GM12878 (cell line): ENCODE data around the gene SHANK1. TPM values are rescaled to one million over a fixed set of nuclear protein-coding genes. Genes with fewer than 3 reads are reported as not detected.

Experiments used
- ATAC-seq: fragments of 200-7000 bp; cut with Tn5 transposase; 3 replicates; pipeline ENCODE4 v1.9.1; 2020; ENCODE audit warnings: mild to moderate bottlenecking, moderate library complexity
- BruUV-seq: library from RNA; stranded (reverse); fragments of 400-500 nt; replicated peaks from 2 replicates; lab custom pipeline; 2021; lab: Mats Ljungman, UMichigan
- CTCF ChIA-PET: fragments of 300-600 bp; sonication (Branson Sonifier 250); formaldehyde crosslinking; extraction: SDS; loops from one replicate; lab custom pipeline; 2021; ENCODE audit warnings: inconsistent platforms; lab: Yijun Ruan, JAX
- POLR2A ChIA-PET: fragments of 350-600 bp; formaldehyde crosslinking; extraction: SDS; loops from one replicate; lab custom pipeline; 2021; ENCODE audit warnings: inconsistent platforms; lab: Charles Lee
- RAD21 ChIA-PET: fragments of 300-600 bp; sonication (Branson Sonifier 250); formaldehyde crosslinking; loops from one replicate; lab custom pipeline; 2023; ENCODE audit warnings: antibody characterized with exemption; ENCODE audit not compliant: unreplicated experiment; lab: Charles Lee
- SMC1A ChIA-PET: fragments of 300-600 bp; sonication (Branson Sonifier 250); formaldehyde crosslinking; loops from one replicate; lab custom pipeline; 2023; ENCODE audit not compliant: unreplicated experiment, uncharacterized antibody; lab: Charles Lee
- DNase-seq: peaks from one replicate; pipeline ENCODE4 v3.0.0-alpha.2; 2011; ENCODE audit warnings: low read depth, low spot score
- FAIRE-seq: peaks from 3 replicates; lab custom pipeline; 2011; peaks lifted over from hg19 to GRCh38; lab: Jason Lieb, UNC
- H2AFZ ChIP-seq: 2 replicates; pipeline ENCODE4 v1.6.0; 2011; ENCODE audit warnings: low read depth, low read length, control low read depth; ENCODE audit not compliant: control insufficient read depth
- H3K27ac ChIP-seq: 2 replicates; pipeline ENCODE4 v1.5.1; 2011; ENCODE audit warnings: control low read depth; ENCODE audit not compliant: control insufficient read depth, insufficient read depth
- H3K27me3 ChIP-seq, 2 experiments: replicated peaks in 1 of 2; 2 replicates each; pipeline versions ENCODE4 v1.6.0 to v1.6.1; 2011; ENCODE audit warnings: low read length in 1 of 2; ENCODE audit not compliant: control insufficient read depth in 2 of 2, insufficient read depth in 2 of 2
- H3K36me3 ChIP-seq, 2 experiments: 2 replicates each; pipeline ENCODE4 v1.5.1; 2011; ENCODE audit warnings: low read length in 1 of 2; ENCODE audit not compliant: control insufficient read depth in 2 of 2, insufficient read depth in 2 of 2
- H3K4me1 ChIP-seq: 2 replicates; pipeline ENCODE4 v1.6.1; 2011; ENCODE audit warnings: mild to moderate bottlenecking, low read length, moderate library complexity, mixed read lengths; ENCODE audit not compliant: control insufficient read depth, insufficient read depth
- H3K4me2 ChIP-seq: 2 replicates; pipeline ENCODE4 v1.6.0; 2011; ENCODE audit warnings: control low read depth; ENCODE audit not compliant: control insufficient read depth, insufficient read depth
- H3K4me3 ChIP-seq: fragments of 200-600 bp; sonication (generic); 2 replicates; pipeline ENCODE4 v1.5.1; 2016
- H3K79me2 ChIP-seq: 2 replicates; pipeline ENCODE4 v1.6.0; 2011; ENCODE audit warnings: low read length; ENCODE audit not compliant: control insufficient read depth, insufficient read depth
- H3K9ac ChIP-seq: 2 replicates; pipeline ENCODE4 v1.8.0; 2011; ENCODE audit warnings: low read length, control low read depth, mixed read lengths; ENCODE audit not compliant: control insufficient read depth, insufficient read depth
- H3K9me3 ChIP-seq: replicated peaks from 3 replicates; pipeline ENCODE4 v1.5.1; 2011; ENCODE audit warnings: mild to moderate bottlenecking, low read length; ENCODE audit not compliant: control insufficient read depth, insufficient read depth
- H4K20me1 ChIP-seq: 2 replicates; pipeline ENCODE4 v1.6.0; 2011; ENCODE audit not compliant: control insufficient read depth, insufficient read depth
- IKZF2 ChIP-seq, 2 experiments: fragments of 450-650 bp; IDR thresholded peaks; 2 replicates each; pipeline ENCODE4 v1.6.1; 2017; ENCODE audit warnings: mild to moderate bottlenecking in 2 of 2, moderate library complexity in 2 of 2
- NFIC ChIP-seq: IDR thresholded peaks from 2 replicates; pipeline ENCODE4 v1.6.1; 2012; ENCODE audit warnings: low read depth, mild to moderate bottlenecking, inconsistent platforms, low read length, moderate library complexity
- NR2C2 ChIP-seq: IDR thresholded peaks from 2 replicates; pipeline ENCODE4 v1.6.1; 2011; ENCODE audit warnings: borderline replicate concordance, low read depth; ENCODE audit not compliant: control insufficient read depth, insufficient read length
- NR2F1 ChIP-seq: fragments of 450-650 bp; conservative IDR thresholded peaks from 2 replicates; pipeline ENCODE4 v1.6.1; 2017; ENCODE audit warnings: mild to moderate bottlenecking
- ZNF207 ChIP-seq: fragments of 450-650 bp; IDR thresholded peaks from 2 replicates; pipeline ENCODE4 v1.6.1; 2014; ENCODE audit warnings: antibody characterized with exemption, mild to moderate bottlenecking, borderline replicate concordance
- ZNF622 ChIP-seq: fragments of 450-650 bp; IDR thresholded peaks from 2 replicates; pipeline ENCODE4 v1.6.1; 2017; ENCODE audit warnings: mild to moderate bottlenecking, inconsistent platforms
- WGBS: methylation state at CpG from one replicate; pipeline ENCODE4 v1.1.6; 2016; ENCODE audit warnings: low lambda C conversion rate; ENCODE audit not compliant: insufficient replicate concordance, insufficient coverage; ENCODE audit errors: missing lambda C conversion rate; 5-methylcytosine and 5-hydroxymethylcytosine counted together
- in situ Hi-C: fragments of 300-500 bp; cut with MboI; formaldehyde crosslinking; loops from 9 replicates; pipeline ENCODE4 v1.14.3; 2018; ENCODE audit warnings: mixed read lengths
- intact Hi-C: fragments of 100-400 bp; cut with micrococcal nuclease; formaldehyde crosslinking; loops from one replicate; pipeline ENCODE4 v1.14.2; 2022; ENCODE audit not compliant: unreplicated experiment
- polyA plus RNA-seq, 11 experiments: library from polyadenylated mRNA; depleted of rRNA in 4 of 11; unstranded in 6 of 11; stranded (reverse) in 5 of 11; fragments of >200 nt; fragmentation: Nextera tagmentation in 4 of 11; fragmentation: Illumina TruSeq in 1 of 11; extraction: Ambion mirVana in 4 of 11; extraction: Trizol in 1 of 11; gene quantifications; 1 replicate in 1 of 11; 2 replicates in 10 of 11; pipeline versions ENCODE4 v1.2.1 to v1.2.3, GENCODE V29; 2011 to 2016; ENCODE audit warnings: inconsistent platforms in 2 of 11, missing spikeins in 2 of 11, low read depth in 1 of 11
- total RNA-seq, 4 experiments: library from RNA; depleted of rRNA in 3 of 4; stranded (reverse); fragments of >200 nt in 3 of 4; fragmentation: Illumina TruSeq in 1 of 4; extraction: Trizol in 1 of 4; gene quantifications; 2 replicates each; pipeline versions ENCODE4 v1.2.1 to v1.2.3, GENCODE V29; 2013 to 2021
- TF ChIP-seq, protein P1 (sequence below): IDR thresholded peaks from 2 replicates; pipeline ENCODE4 v1.6.1; 2012; ENCODE audit warnings: improper control_type of control experiment, low read depth, low read length; ENCODE audit not compliant: insufficient replicate concordance

SHANK1 gene
- total and polyA plus RNA-seq, 10 of the 15 experiments (the other 5 are each of a cell fraction or from before 2014, with no cell fraction given): not detected

DNA sequence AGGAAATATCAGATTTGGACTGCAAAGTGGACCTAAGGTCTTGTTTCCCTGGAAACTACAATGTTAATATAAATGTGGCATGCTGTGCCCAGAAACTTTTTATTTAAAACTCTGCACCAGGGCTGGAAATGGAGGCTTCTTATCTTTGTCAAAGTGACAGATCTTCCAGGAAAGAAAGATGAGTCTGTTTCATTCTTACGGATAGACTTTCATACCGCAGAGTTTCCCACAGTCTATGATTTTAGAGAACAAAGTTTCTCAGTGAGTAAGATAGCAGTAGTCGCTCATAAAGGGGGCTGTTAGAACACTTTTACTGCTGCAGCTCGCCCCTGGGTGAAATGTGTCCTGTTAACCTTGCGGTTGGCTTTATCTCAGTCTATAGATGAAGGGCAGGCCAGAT lies 10.3 kb upstream of the SHANK1 start:
- Histone ChIP-seq H3K27me3 (peaks cover 0 to 2% of the 10 kb centered on the region in 2 experiments; a peak in 2 of 4 replicates), H3K4me2 (no peak overlapping the region), H3K4me3 (no peak overlapping the region), H2AFZ (no peak overlapping the region), H3K9ac (no peak overlapping the region), H4K20me1 (no peaks in the 10 kb centered on the region), H3K36me3 (no peaks in the 10 kb centered on the region), H3K79me2 (no peaks in the 10 kb centered on the region), H3K4me1 (no peaks in the 10 kb centered on the region), H3K9me3 (peaks cover 1% of the 10 kb centered on the region; the same call in 2 of the 3 replicates), H3K27ac (no peak overlapping the region)
- DNase-seq (no peak), ATAC-seq (no peak), FAIRE-seq (no peak)
- in situ Hi-C loops: no loop called here
- ChIA-PET RAD21 (no interaction called here), SMC1A (no interaction called here), CTCF (interaction anchor here (0.6 kb wide), 1 partner anchor 192 kb away, joined by 3 read pairs; no protein-coding TSS in a partner anchor), POLR2A (interaction anchor here (0.7 kb wide), 1 partner anchor 136 kb away, joined by 6 read pairs; no protein-coding TSS in a partner anchor)
- intact Hi-C loops: no loop called here
- WGBS: 3% methylated on average over 5 of the region's 5 CpGs
- TF ChIP-seq NR2C2 (no peak), ZNF622 (no peak), IKZF2 (IDR thresholded peaks at IDR 0.05) (no peak), NR2F1 (no peak), NFIC (no peak), ZNF207 (no peak)
- TF ChIP-seq, protein P1, sequence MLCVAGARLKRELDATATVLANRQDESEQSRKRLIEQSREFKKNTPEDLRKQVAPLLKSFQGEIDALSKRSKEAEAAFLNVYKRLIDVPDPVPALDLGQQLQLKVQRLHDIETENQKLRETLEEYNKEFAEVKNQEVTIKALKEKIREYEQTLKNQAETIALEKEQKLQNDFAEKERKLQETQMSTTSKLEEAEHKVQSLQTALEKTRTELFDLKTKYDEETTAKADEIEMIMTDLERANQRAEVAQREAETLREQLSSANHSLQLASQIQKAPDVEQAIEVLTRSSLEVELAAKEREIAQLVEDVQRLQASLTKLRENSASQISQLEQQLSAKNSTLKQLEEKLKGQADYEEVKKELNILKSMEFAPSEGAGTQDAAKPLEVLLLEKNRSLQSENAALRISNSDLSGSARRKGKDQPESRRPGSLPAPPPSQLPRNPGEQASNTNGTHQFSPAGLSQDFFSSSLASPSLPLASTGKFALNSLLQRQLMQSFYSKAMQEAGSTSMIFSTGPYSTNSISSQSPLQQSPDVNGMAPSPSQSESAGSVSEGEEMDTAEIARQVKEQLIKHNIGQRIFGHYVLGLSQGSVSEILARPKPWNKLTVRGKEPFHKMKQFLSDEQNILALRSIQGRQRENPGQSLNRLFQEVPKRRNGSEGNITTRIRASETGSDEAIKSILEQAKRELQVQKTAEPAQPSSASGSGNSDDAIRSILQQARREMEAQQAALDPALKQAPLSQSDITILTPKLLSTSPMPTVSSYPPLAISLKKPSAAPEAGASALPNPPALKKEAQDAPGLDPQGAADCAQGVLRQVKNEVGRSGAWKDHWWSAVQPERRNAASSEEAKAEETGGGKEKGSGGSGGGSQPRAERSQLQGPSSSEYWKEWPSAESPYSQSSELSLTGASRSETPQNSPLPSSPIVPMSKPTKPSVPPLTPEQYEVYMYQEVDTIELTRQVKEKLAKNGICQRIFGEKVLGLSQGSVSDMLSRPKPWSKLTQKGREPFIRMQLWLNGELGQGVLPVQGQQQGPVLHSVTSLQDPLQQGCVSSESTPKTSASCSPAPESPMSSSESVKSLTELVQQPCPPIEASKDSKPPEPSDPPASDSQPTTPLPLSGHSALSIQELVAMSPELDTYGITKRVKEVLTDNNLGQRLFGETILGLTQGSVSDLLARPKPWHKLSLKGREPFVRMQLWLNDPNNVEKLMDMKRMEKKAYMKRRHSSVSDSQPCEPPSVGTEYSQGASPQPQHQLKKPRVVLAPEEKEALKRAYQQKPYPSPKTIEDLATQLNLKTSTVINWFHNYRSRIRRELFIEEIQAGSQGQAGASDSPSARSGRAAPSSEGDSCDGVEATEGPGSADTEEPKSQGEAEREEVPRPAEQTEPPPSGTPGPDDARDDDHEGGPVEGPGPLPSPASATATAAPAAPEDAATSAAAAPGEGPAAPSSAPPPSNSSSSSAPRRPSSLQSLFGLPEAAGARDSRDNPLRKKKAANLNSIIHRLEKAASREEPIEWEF: no peak
- no TSS peak for BruUV-seq
